HG02870 (cell line): Measurements from ENCODE around the gene SWT1.

Experiments
- ATAC-seq: cut with Tn5 transposase; IDR thresholded peaks from one replicate; pipeline ENCODE4 v1.9.1; 2021; ENCODE audit warnings: mild to moderate bottlenecking, moderate library complexity; ENCODE audit not compliant: unreplicated experiment

SWT1 gene

GRCh38 chr1:185156854-185157598 lies at the start of gene SWT1, which contains the start of gene TRMT1L:
SWT1 (plus strand) TSS chr1:185157167; CDS start chr1:185160842, 3,675 bp downstream.
TRMT1L (minus strand) TSS chr1:185156953; CDS start chr1:185156712, 241 bp downstream.
- peak; percentile 91 for ATAC-seq

- ATAC-seq = no peak
Observed at GRCh38 chr1:185108321-185108720, 48.6 kb upstream of the SWT1 start.

GRCh38 chr1:185110145-185110544 lies 46.8 kb upstream of the SWT1 start:
- ATAC-seq = no peak

- no peak for ATAC-seq
Observed at GRCh38 chr1:185111873-185112272, 45.1 kb upstream of the SWT1 start.

GRCh38 chr1:185112356-185112755 lies 44.6 kb upstream of the SWT1 start:
- ATAC-seq = no peak

- no peak for ATAC-seq
Observed at GRCh38 chr1:185129708-185130107, 27.3 kb upstream of the SWT1 start.

GRCh38 chr1:185132534-185132933 lies 24.4 kb upstream of the SWT1 start:
- no peak for ATAC-seq

GRCh38 chr1:185137896-185138545 lies 18.9 kb upstream of the SWT1 start:
- ATAC-seq = no peak

- ATAC-seq = no peak
Observed at GRCh38 chr1:185139246-185139645, 17.7 kb upstream of the SWT1 start.

GRCh38 chr1:185144233-185144632 lies 12.7 kb upstream of the SWT1 start:
- ATAC-seq = no peak

GRCh38 chr1:185151215-185151614 lies 5.8 kb upstream of the SWT1 start:
- no peak for ATAC-seq

GRCh38 chr1:185152187-185152767 lies 4.7 kb upstream of the SWT1 start:
- no peak for ATAC-seq

- no peak for ATAC-seq
Observed at GRCh38 chr1:185154912-185155513, 2.0 kb upstream of the SWT1 start.

- no peak for ATAC-seq
Observed at GRCh38 chr1:185155600-185156287, 1.2 kb upstream of the SWT1 start.

GRCh38 chr1:185156288-185156853 lies 596 bp upstream of the SWT1 start:
- ATAC-seq = peak; percentile 20

- no peak for ATAC-seq
Observed at GRCh38 chr1:185157599-185158412, 839 bp downstream of the SWT1 start.

GRCh38 chr1:185158800-185159199 lies 1.8 kb downstream of the SWT1 start:
- no peak for ATAC-seq

- no peak for ATAC-seq
Observed at GRCh38 chr1:185159966-185160365, 3.0 kb downstream of the SWT1 start.

- no peak for ATAC-seq
Observed at GRCh38 chr1:185162491-185162890, 5.5 kb downstream of the SWT1 start.

GRCh38 chr1:185166106-185166505 lies 9.1 kb downstream of the SWT1 start:
- ATAC-seq = no peak
